Breast epithelium (tissue), 4 donors: ENCODE measurements around the gene HOXB4. TPM values are rescaled to one million over a fixed set of nuclear protein-coding genes. Genes with fewer than 3 reads are reported as not detected.

ENCODE experiments used
- DNase-seq, 2 donors: peaks; one replicate each; pipeline ENCODE4 v3.0.0-alpha.2; 2019; ENCODE audit warnings: low spot score in 2 of 2
- H3K27ac ChIP-seq, 2 donors: fragments of 200-600 bp; sonication (generic) in 1 of 2; one replicate each; pipeline ENCODE4 v1.5.1; 2016 to 2019; ENCODE audit warnings: mild to moderate bottlenecking in 1 of 2
- H3K27me3 ChIP-seq, 2 donors: fragments of 200-600 bp; sonication (generic) in 1 of 2; one replicate each; pipeline versions ENCODE4 v1.5.1 to v1.6.0; 2017 to 2019; ENCODE audit warnings: control low read depth in 1 of 2, mild to moderate bottlenecking in 1 of 2
- H3K36me3 ChIP-seq: fragments of 200-600 bp; one replicate; pipeline ENCODE4 v1.5.1; 2019
- H3K4me1 ChIP-seq, 2 donors: fragments of 200-600 bp; sonication (generic); one replicate each; pipeline ENCODE4 v1.5.1; 2016 to 2019; ENCODE audit warnings: control low read depth in 1 of 2
- H3K4me3 ChIP-seq, 3 donors: fragments of 200-600 bp; sonication (generic); 1 replicate in 2 of 3; 2 replicates in 1 of 3; pipeline ENCODE4 v1.5.1; 2016 to 2019; ENCODE audit warnings: mild to moderate bottlenecking in 3 of 3, moderate library complexity in 2 of 3
- H3K9me3 ChIP-seq, 2 donors: fragments of 200-600 bp; sonication (generic) in 1 of 2; one replicate each; pipeline ENCODE4 v1.5.1; 2016 to 2019; ENCODE audit warnings: control low read depth in 1 of 2
- CTCF ChIP-seq, 3 donors: fragments of 450-650 bp; IDR thresholded peaks; one replicate each; pipeline ENCODE4 v1.5.1; 2016 to 2017; ENCODE audit warnings: antibody characterized with exemption in 3 of 3, mild to moderate bottlenecking in 3 of 3, moderate library complexity in 3 of 3
- POLR2A ChIP-seq: fragments of 450-650 bp; IDR thresholded peaks from one replicate; pipeline ENCODE4 v1.6.1; 2016; ENCODE audit warnings: antibody characterized with exemption, mild to moderate bottlenecking, moderate library complexity
- POLR2AphosphoS5 ChIP-seq, 3 donors: sonication (generic); formaldehyde crosslinking; IDR thresholded peaks; one replicate each; pipeline ENCODE4 v1.6.1; 2017; ENCODE audit warnings: antibody characterized with exemption in 3 of 3
- intact Hi-C: fragments of 100-400 bp; cut with DNase I; formaldehyde crosslinking; loops from one replicate; pipeline ENCODE4 v1.15.1; 2023; ENCODE audit warnings: low total_unique reads
- total RNA-seq, 3 donors: library from RNA; depleted of rRNA; stranded (reverse); fragments of >200 nt; gene quantifications; one replicate each; pipeline ENCODE4 v1.1.0, GENCODE V29; 2016

Gene HOXB4
- total RNA-seq, 3 donors from 2014 or later = 2.2 to 7.5 (median 2.3) TPM

DNA sequence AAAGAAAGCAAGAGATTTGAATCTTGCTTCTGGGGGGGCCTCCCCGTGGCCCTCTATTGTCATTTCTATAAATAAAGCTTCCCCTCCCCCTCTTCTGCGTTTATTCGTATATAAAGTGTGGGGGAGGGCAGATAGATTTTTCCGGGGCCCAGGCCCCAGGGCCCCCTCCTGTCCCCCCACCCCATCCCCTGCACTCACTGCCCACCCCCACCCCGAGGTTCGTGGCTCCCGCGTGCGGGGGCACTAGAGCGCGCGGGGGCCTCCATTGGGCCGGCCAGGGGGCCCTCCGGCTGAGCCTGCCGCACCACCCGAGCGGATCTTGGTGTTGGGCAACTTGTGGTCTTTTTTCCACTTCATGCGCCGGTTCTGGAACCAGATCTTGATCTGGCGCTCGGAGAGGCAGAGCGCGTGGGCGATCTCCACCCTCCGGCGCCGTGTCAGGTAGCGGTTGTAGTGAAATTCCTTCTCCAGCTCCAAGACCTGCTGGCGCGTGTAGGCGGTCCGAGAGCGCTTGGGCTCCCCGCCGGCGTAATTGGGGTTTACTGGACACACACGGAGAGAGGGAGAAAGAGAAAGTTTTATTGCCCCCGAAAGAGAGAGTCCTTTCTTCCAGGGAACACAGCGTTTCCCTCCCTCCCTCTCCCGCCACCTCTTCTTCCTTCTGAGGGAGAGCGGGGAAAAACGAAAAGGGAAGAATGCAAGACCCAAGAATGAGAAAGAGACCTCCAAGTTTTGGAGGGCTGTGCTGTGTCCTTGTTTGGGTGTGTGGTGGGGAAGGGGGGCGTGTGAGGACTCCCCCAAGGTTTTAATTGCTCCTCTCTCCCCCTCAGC, 1.5 kb downstream of the HOXB4 start:
- H3K9me3 ChIP-seq = no peaks in the 10 kb centered on the region
- TF ChIP-seq POLR2AphosphoS5 (IDR thresholded peaks at IDR 0.05) (peak in 2 of 3 donors; percentile 27 to 60), CTCF (IDR thresholded peaks at IDR 0.05) (no peak)
- intact Hi-C loops = loop anchor here (5.0 kb wide), 1 partner anchor 34 kb away; no protein-coding TSS in a partner anchor
- peak overlapping the region; percentile 71 to 94 for H3K27ac ChIP-seq
- no peaks in the 10 kb centered on the region for H3K36me3 ChIP-seq
- peak overlapping the region; percentile 49 to 81 (median 57) for H3K4me3 ChIP-seq
- peaks cover 0 to 7% of the 10 kb centered on the region in 2 donors for H3K4me1 ChIP-seq
- peak in 1 of 2 donors; percentile 58 for DNase-seq
- peaks cover 0 to 59% of the 10 kb centered on the region in 2 donors for H3K27me3 ChIP-seq

GRCh38 chr17:48575673-48576478, 2.3 kb downstream of the HOXB4 start:
- Histone ChIP-seq H3K9me3 (no peaks in the 10 kb centered on the region), H3K4me1 (peaks cover 0 to 7% of the 10 kb centered on the region in 2 donors), H3K36me3 (no peaks in the 10 kb centered on the region), H3K27me3 (peaks cover 0 to 51% of the 10 kb centered on the region in 2 donors), H3K4me3 (peak overlapping the region; percentile 49 to 81 (median 57)), H3K27ac (peak overlapping the region; percentile 71 to 94)
- DNase-seq = no peak
- no peak for TF ChIP-seq POLR2A
- TF ChIP-seq POLR2AphosphoS5 (IDR thresholded peaks at IDR 0.05) = no peak
- TF ChIP-seq CTCF (IDR thresholded peaks at IDR 0.05) = no peak
- intact Hi-C loops = loop anchor here (5.0 kb wide), 1 partner anchor 34 kb away; no protein-coding TSS in a partner anchor

DNA sequence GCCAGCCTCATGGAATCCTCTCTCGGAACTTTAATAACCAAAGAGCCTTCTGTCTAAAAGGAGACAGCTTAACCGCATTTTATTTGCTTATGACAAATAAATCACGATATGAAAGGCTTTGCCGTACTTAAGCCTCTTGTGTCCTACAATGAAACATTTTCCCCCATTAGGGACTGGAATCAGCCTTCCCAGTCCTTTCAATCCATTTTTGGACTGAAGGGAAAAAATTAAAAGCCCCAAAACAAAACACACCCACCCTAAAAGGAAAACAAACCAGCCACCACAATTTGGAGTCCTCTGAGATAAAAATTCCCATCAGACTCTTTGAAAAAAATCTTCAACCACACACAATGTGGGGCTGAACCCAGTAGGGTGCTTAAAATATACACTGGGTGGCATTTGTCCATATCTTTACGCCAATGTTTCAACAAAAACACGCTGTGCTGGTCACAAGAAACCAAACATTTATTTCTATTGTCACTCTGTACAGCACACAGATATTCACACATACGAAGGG, 3.0 kb downstream of the HOXB4 start:
- H3K27me3 ChIP-seq = peaks cover 0 to 45% of the 10 kb centered on the region in 2 donors
- no peaks in the 10 kb centered on the region for H3K9me3 ChIP-seq
- peaks cover 0 to 7% of the 10 kb centered on the region in 2 donors for H3K4me1 ChIP-seq
- peak overlapping the region in 2 of 3 donors; percentile 57 to 81 for H3K4me3 ChIP-seq
- TF ChIP-seq POLR2AphosphoS5 (IDR thresholded peaks at IDR 0.05) (no peak), POLR2A (no peak), CTCF (IDR thresholded peaks at IDR 0.05) (no peak)
- DNase-seq = no peak
- intact Hi-C loops = loop anchor here (5.0 kb wide), 1 partner anchor 33 kb away; no protein-coding TSS in a partner anchor
- H3K36me3 ChIP-seq = no peaks in the 10 kb centered on the region
- peak overlapping the region; percentile 28 to 71 for H3K27ac ChIP-seq

DNA sequence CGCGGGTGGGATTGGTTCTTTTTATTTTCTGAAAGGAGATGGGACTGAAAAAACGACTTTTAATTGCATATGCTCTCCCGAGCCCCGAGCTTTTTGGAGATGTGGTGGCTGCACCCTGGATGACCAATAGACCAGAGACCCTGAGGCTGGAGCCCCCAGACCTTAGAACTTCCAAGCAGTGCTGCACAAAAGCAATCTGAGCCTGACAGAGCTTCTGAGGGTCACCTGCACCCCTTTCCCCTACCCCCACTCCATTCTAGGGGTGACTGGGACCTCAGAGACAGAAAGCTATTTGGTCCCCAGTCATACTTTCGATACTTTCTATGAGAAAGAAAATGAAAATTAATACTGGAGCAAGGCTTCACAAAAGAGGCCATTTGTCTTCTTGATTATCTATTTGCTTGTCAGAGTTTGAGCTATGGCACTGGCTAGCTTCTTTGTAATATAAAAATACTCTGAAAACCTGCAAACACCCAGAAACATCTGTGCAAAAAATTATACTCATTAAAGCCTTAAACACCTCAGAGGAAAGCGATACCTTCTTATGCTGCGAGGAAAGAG, 3.6 kb downstream of the HOXB4 start:
- DNase-seq = no peak
- Histone ChIP-seq H3K27ac (peak overlapping the region; percentile 21 to 71), H3K4me1 (peaks cover 0 to 7% of the 10 kb centered on the region in 2 donors), H3K4me3 (peak overlapping the region in 2 of 3 donors; percentile 9 to 17), H3K27me3 (peaks cover 0 to 41% of the 10 kb centered on the region in 2 donors), H3K9me3 (no peaks in the 10 kb centered on the region), H3K36me3 (no peaks in the 10 kb centered on the region)
- TF ChIP-seq POLR2AphosphoS5 (IDR thresholded peaks at IDR 0.05) = no peak
- no peak for TF ChIP-seq CTCF (IDR thresholded peaks at IDR 0.05)
- TF ChIP-seq POLR2A = no peak
- intact Hi-C loops = loop anchor here (5.0 kb wide), 1 partner anchor 32 kb away; no protein-coding TSS in a partner anchor
